ENCODE results near the gene AQP1.

Gene AQP1

GRCh38 chr7:30928254-30928872 is 16.7 kb downstream of the AQP1 start:
- peak in 14 of 42 donors; percentile 0 to 26 (median 5) for DNase-seq
- intact Hi-C loops (cut with DNase I) = no loop called here

DNA sequence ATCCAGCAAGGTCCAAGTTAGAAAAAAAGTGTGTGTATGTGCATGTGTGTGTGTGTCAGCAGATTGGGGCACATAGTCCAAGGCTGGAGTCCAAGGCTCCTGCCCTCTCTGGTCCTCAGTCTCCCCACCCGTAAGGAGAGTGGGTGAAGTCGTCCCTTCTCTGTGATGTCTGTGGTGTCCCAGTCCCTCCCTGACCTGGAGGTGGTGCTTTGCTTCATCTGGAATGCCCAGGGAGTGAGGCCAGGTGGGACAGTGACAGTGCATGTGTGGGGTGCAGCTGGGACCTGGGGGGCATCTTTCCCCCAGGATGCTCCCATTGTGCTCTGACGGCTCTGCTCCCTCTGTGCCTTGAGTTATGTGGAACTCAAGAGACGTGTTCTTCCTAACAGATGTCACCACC is 18.0 kb downstream of the AQP1 start:
- intact Hi-C loops (cut with DNase I) = no loop called here
- DNase-seq = peak in 6 of 42 donors; percentile 4 to 29 (median 18)

GRCh38 chr7:30930621-30931020 is 19.0 kb downstream of the AQP1 start:
- DNase-seq = peak in 5 of 42 donors; percentile 3 to 32 (median 9)
- intact Hi-C loops (cut with DNase I) = no loop called here

- intact Hi-C loops (cut with DNase I) = no loop called here
- DNase-seq = peak in 9 of 42 donors; percentile 1 to 38 (median 14)
Measured at GRCh38 chr7:30931161-30931928, 19.7 kb downstream of the AQP1 start.

GRCh38 chr7:30931929-30932540 is 20.4 kb downstream of the AQP1 start:
- intact Hi-C loops (cut with DNase I) = no loop called here
- peak in 3 of 42 donors; percentile 3 to 42 (median 20) for DNase-seq

DNA sequence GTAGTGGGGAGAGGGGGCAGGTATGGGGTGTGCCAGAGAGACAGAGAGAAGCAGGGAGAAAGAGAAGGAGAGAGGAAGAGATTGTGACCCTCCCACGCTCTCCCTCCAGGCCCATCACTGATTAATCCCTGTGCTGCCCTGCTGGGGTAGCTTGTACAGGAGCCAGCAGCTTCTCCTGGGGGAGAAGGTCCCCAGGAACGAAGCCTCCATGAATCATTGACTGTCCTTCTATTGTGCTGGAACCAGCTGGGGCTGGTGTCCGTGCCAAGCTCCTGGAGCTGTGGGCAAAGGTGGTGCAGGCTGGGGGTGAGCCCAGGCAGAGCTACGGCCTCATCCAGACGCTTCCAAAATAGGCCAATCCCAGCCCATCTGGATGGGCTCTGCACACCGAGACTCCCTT is 20.9 kb downstream of the AQP1 start:
- peak in 4 of 42 donors; percentile 18 to 37 (median 31) for DNase-seq
- intact Hi-C loops (cut with DNase I) = no loop called here

DNA sequence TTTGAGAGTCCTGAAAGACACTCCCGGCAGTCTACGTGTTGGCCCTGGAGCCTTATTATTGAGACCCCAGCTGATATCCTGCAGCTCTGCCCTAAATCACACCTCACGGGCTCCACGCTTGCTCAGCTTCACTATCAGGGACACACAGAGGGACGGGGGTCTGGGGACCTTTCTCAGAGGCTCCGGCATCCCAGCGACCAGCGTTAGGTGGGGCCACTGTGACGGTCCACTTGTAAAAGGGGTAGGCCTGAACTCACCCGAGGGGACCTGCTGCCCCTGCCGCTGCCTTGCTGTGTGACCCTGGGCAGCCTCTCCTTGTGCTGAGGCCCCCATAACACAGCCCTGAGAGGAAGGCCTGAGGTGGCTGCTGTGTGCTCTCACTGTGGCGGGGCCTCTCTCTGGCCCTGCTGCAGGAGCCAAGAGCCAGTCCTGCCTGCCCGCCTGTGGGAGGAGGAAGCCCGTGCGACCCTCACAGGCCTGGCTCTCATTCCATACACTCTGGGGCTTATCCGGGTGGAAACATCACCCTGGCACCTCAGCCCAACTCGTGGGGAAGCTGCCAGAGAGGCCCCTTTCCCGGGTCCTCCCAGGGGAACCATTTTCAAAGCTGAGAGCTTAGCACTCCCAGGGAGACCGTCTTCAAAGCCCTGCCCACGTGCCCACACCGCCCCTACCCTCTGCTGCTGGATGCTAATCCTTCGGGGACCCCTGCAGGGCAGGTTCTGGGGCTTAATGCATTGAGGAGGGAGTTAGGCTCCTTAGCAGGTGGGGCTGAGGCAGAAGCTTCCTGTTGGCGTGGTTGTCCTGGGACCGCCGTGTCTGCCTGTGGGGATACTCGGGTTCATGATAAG is 21.7 kb downstream of the AQP1 start:
- peak in 6 of 42 donors; percentile 2 to 21 (median 14) for DNase-seq
- intact Hi-C loops (cut with DNase I) = no loop called here

DNA sequence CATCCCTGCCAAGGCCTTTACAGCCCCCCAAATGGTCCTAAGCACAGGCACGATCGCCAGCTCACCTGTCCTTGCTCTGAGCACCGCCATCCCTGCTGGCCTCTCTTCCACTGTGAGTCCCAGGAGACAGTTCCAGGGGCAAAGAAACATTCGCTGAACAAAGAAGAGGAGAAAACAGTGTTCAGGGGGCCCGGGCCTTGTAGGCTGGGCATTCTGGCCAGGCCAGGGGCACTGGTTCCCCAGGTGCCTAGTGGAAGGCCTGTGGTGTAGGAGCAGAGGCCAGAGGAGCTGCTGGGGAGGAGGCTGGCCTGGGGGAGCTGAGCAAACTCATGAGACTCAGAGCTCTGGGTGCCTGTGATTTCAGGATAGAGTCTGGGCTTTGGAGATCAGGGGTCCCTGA is 22.6 kb downstream of the AQP1 start:
- intact Hi-C loops (cut with DNase I) = no loop called here
- DNase-seq = peak in 1 of 42 donors; percentile 3

DNA sequence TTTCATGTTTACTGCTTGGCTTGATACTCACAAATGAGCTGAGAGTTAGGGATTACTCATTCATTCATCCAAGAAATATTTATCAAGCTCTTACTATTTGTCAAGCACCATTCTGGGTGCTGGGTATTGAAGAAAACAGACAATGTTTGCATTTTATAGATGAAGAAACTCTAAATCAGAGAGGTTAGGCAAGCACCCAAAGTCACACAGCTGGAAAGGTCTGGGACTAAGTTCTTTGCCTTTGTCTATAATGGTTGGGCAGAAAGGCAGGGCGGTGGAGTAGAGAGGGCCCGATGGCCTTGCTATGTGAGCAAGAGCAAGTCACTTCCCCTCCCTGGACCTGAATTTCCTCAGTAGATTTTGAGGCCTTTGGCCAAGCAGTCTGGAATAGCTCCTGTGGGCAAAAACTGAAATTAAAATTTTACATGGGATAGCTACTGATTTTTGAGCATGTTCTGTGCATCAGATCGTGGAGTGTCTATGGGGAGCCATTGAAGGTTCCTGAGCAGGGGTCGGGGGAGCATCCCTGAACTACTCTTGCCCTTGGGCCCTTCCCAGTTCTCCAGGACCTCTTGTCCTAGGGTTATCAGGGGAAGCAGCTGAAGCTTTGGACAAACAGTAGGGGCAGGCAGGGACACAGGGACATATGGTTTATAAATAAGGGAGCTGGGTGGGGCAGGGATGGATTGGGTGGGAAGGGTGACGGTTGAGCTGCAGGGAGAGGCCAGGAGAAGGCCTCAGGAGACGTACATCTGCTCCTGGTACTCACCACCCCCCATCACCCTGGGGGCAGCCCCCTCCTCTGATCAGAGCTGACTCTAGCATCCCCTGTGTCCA is 23.3 kb downstream of the AQP1 start:
- intact Hi-C loops (cut with DNase I) = no loop called here
- DNase-seq = peak in 1 of 42 donors; percentile 9

- DNase-seq = no peak
Measured at GRCh38 chr7:30935569-30935877, 23.9 kb downstream of the AQP1 start.

GRCh38 chr7:30936650-30937245 is 25.1 kb downstream of the AQP1 start:
- intact Hi-C loops (cut with DNase I) = no loop called here
- no peak for DNase-seq

More at GRCh38 chr7:30935569-30935877, 23.9 kb downstream of the AQP1 start:
- intact Hi-C loops (cut with DNase I) = no loop called here

- intact Hi-C loops (cut with DNase I) = no loop called here
- no peak for DNase-seq
Measured at GRCh38 chr7:30937416-30937815, 25.8 kb downstream of the AQP1 start.

DNA sequence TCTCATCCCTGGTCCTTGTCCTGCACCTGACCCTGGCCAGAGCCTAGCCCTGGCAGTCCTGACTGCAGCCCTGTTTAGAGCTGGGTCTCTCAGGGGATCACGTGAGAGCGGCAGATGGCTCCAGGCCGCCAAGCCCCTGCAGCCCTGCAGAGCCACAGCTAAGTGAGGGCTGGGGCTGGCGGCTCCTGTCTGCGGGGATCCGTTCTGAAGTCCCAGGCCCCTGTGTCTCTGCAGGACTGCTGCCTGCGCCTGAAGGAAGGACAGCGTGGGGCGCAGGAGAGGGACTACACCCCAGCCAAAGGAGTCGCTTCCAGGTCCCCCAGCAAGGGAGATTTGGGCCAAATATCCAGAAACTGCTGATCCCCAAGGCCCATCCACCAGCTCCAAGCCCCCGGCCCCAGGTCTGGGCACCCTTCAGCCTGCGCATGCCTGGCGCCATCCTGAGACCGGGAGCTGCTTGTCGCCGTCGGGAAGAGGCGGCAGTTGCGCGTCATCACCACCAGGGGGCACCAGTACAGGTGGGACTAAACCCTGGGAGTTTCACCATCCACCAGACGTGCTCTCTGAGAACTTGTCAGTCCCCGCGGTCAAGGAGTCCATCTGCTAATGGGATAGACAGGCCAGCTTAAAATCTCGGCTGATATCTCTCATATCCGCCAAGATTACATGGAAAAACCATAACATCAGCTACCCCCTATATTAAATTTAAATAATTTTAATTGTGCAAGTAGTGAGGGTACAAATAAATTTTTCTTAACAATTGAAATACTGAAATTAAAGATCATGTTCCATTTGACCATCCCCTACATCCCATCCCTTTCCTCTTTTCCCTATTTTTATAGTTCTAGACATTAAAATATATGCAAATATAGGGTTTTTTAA is 27.0 kb downstream of the AQP1 start:
- intact Hi-C loops (cut with DNase I) = no loop called here
- DNase-seq = peak; percentile 30 to 91 (median 80)

DNA sequence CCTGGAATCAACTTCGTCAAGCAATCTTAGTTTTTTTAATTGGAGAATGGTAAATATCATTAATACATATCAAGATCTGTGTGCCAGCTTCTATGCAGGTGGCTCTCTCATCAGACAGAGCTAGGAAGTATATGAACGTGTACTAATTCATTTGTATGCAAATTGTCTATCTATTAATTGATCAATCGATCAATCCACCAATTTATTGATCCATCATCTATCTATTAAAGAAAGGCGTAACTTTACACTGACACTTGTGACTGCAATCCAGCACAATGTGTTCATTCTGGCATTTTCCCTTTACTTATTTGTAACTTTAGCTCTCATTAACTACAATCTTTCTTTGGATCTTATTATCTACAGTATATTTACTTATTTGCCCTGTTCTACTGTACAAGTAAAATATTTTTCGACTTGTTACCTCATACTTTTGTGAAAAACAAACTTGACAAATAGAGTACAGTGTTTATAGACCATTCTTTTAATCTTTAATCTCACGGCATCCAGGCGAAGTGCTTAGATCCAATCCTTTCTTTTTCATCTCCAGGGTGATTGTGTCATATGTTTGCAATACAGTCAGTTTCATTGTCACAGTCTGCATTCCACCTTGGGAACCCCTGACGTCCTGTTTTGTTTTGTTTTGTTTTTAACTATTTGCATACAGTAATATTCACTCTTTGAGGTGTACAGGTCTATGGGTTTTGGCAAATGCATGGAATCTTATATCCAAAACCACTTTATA is 30.1 kb downstream of the AQP1 start:
- DNase-seq = no peak
- intact Hi-C loops (cut with DNase I) = no loop called here

DNA sequence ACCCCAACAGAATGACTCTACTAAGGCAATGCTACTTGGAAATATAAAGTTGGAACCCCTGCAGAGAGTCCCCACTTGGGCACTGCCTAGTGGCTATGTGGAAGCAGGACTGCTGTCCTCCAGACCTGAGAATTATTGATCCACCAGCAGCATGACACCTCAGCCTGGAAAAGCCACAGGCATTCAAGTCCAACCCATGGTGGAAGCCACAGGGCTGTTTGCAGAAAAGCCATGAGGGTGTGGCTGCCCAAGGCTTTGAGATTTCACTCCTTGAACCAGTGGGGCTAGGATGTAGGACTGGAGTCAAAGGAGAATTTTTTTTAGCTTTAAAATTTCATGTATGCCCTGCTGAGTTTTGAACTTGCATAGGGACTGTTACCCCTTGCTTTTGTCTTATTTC is 38.5 kb downstream of the AQP1 start:
- DNase-seq = peak in 1 of 42 donors; percentile 31
- intact Hi-C loops (cut with DNase I) = no loop called here

DNA sequence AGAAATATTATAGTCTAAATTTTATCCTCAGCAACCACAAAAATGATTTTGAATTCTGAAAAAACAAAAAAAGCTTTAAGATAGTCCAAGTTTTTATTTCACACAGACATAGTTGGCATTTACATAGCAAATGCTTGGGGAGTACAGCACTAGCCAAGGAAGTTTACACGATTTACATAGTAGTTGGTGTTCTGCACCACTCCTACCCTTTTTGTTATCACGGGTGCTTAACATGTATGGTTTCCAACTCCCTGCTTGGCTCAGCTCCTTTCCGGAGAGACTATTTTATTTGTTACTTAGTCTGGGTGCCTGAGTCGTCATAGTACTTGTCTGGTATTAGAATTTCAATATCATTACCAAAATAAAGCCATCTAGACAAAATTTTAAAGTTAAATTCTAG is 43.3 kb downstream of the AQP1 start:
- intact Hi-C loops (cut with DNase I) = no loop called here

DNA sequence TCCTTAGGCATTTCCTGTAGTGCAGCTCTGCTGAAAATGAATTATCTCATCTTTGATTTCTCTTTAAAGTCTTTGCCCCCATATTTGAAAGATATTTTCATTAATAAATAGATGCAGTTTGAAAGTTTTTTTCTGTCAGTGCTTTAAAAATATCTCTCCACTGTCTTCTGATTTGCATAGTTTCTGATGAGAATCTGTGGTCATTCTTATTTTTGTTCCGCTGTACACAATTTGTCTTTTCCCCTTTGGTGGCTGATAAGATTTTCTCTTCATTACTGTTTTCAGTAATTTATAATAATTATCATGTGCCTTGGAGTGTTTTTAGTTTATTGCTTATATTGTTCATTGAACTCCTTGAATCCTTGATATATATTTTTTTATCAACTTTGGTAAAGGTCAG is 45.1 kb downstream of the AQP1 start:
- DNase-seq = no peak
- intact Hi-C loops (cut with DNase I) = no loop called here

More for the DNA sequence above, 43.3 kb downstream of the AQP1 start:
- DNase-seq = no peak

Data from head of caudate nucleus (tissue), 42 donors.